ENCODE data around the gene LINGO3. TPM values are rescaled to one million over a fixed set of nuclear protein-coding genes. Genes with fewer than 3 reads are reported as not detected.
A peak's percentile ranks its signal among the peaks of the same experiment; 100 is the strongest.
"Not testable (repeated sequence)": the region's sequence is repeated elsewhere in the genome, so short reads cannot be mapped to it uniquely, and the experiment has no call there.

Gene LINGO3
- total RNA-seq, 2 donors from 2014 or later: 0.20 to 0.21 TPM

DNA sequence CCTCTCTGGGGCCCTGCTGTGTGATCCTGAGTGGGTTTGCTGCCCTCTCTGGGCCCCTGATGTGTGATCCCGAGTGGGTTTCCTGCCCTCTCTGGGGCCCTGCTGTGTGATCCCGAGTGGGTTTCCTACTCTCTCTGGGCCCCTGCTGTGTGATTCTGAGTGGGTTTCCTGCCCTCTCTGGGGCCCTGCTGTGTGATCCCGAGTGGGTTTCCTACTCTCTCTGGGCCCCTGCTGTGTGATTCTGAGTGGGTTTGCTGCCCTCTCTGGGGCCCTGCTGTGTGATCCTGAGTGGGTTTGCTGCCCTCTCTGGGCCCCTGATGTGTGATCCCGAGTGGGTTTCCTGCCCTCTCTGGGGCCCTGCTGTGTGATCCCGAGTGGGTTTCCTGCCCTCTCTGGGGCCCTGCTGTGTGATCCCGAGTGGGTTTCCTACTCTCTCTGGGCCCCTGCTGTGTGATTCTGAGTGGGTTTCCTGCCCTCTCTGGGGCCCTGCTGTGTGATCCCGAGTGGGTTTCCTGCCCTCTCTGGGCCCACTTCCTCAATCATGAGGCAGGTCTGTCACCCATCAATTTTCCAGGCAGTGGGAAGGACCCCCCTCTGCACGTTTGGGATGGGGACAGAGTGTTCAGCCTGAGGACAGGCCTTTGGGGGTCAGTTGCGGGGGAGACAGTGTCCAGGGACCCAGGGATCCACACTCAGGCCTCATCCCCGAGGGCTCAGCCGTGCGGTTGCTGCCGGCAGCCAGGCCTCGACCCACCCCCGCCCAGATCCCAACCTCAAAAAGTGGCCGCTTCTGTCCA, 26.5 kb downstream of the LINGO3 start:
- DNase-seq (ENCODE audit: low spot score): peak; percentile 59
- H3K9me3 Mint-ChIP-seq, H3K36me3 Mint-ChIP-seq, H3K27me3 Mint-ChIP-seq: not testable (repeated sequence)
- Mint-ChIP-seq H3K27ac (peak overlapping the region; percentile 66 to 92), H3K4me3 (peak overlapping the region; percentile 76), H3K4me1 (ENCODE audit: low read depth in 2 of 2) (peaks cover 11 to 22% of the 10 kb centered on the region in 2 donors)
- peak; percentile 44 to 60 for ATAC-seq

DNA sequence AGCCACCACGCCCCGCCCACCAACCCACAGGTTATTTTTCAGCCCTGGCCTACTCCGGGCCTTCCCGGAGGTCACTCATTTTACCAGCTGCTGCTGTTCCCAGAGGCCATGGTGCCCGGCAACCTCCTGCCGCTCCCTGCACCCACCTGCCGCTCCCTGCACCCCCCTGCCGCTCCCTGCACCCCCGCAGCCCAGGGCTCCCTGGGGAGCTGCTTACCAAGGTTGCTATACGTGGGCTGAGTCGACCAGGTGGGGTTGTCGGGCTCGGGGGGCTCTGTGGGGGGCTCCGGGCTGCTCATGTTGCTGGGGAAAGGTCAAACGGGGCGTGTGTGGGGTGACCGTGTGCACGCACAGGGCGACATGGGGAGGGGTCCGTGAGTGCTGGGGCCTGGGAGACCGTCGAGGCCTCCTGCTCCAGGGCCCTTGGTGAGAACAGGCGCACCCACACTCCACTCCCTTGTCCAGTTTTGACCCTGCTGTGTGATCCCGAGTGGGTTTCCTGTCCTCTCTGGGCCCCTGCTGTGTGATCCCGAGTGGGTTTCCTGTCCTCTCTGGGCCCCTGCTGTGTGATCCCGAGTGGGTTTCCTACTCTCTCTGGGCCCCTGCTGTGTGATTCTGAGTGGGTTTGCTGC, 27.2 kb downstream of the LINGO3 start:
- H3K4me1 Mint-ChIP-seq (ENCODE audit: low read depth in 2 of 2): peaks cover 11 to 22% of the 10 kb centered on the region in 2 donors
- H3K27ac Mint-ChIP-seq: no peak overlapping the region
- no peak overlapping the region for H3K4me3 Mint-ChIP-seq
- no peaks in the 10 kb centered on the region for H3K9me3 Mint-ChIP-seq
- H3K27me3 Mint-ChIP-seq: no peaks in the 10 kb centered on the region
- ATAC-seq (no peak), DNase-seq (ENCODE audit: low spot score) (no peak)
- H3K36me3 Mint-ChIP-seq: no peaks in the 10 kb centered on the region

DNA sequence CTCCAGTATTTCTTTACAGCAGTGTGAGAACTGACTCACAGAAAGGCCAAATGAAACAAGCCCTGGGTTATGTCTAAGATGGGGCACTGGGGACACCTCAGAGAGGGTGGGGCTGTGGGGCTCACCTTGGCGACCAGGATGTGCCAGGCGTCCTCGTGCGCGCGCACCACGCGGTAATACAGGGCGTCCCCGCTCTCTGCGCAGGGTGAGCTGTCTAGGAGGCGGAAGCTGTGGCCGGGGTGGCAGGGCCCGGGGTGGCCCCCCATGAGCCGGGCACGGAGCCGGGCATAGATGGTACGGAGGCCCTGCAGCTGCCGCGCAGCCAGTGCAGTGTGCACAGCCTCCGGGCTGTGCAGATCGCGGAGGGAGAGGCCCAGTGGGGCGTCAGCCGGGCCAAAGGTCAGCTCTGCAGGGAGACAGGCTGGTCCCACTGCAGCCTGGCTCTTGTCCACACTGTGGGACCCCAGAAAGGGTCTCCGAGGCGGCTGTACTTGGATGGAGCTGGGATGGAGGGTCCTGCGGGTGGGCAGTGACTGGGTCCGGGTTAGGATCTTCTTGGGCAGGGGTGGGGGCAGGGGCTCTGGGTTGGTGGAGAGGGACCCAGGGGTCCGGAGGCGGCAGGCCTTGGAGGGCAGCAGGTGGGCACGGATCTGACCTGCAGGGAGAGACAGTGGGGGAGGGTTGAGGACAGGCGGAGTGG, 29.3 kb downstream of the LINGO3 start:
- Mint-ChIP-seq H3K4me1 (ENCODE audit: low read depth in 2 of 2) (peaks cover 22 to 33% of the 10 kb centered on the region in 2 donors), H3K36me3 (peaks cover 6% of the 10 kb centered on the region), H3K27me3 (no peaks in the 10 kb centered on the region), H3K9me3 (no peaks in the 10 kb centered on the region), H3K27ac (peak overlapping the region in 1 of 2 donors; percentile 21), H3K4me3 (no peak overlapping the region)
- peak; percentile 59 for DNase-seq (ENCODE audit: low spot score)
- no peak for ATAC-seq

DNA sequence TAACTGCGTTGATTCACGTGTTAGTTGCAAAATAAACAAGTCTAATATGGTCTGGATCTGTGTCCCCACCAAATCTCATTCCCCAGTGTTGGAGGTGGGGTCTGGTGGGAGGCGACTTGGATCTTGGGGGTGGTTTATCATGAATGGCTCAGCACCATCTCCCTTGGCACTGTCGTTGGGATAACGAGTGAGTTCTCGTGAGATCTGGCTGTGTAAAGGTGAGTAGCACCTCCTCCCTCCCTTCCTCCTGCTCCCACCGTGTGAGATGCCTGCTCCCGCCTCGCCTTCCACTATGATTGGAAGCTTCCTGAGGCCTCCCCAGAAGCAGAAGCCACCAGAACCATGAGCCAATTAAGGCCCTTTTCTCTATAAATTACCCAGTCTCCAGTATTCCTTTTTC, 30.8 kb downstream of the LINGO3 start:
- peaks cover 6% of the 10 kb centered on the region for H3K36me3 Mint-ChIP-seq
- no peaks in the 10 kb centered on the region for H3K27me3 Mint-ChIP-seq
- ATAC-seq: no peak
- H3K4me3 Mint-ChIP-seq: no peak overlapping the region
- no peaks in the 10 kb centered on the region for H3K9me3 Mint-ChIP-seq
- DNase-seq (ENCODE audit: low spot score): no peak
- H3K4me1 Mint-ChIP-seq (ENCODE audit: low read depth in 2 of 2): peaks cover 19 to 32% of the 10 kb centered on the region in 2 donors
- peak overlapping the region in 1 of 2 donors; percentile 64 for H3K27ac Mint-ChIP-seq

DNA sequence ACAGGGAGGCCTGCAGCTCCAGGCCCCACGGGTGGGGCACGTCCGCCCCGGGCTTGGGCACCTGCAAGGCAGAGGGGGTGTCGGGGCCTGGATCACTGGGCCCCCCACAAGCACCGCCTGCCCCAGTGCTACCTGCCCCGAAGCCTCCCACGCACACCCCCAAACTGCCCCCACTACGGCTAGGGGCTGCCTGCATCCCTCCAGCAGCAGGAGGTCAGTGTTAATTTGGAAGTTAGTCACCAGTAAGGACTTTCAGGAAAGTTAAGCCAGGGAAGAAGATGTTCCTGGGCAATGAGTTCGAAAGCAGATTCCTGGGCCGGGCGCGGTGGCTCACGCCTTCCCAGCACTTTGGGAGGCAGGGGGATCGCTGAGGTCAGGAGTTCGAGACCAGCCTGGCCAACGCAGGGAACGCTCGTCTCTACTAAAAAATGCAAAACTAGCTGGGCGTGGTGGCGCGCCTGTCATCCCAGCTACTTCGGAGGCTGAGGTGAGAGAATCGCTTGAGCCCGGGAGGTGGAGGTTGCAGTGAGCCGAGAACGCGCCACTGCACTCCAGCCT, 31.4 kb downstream of the LINGO3 start:
- Mint-ChIP-seq H3K9me3 (no peaks in the 10 kb centered on the region), H3K4me1 (ENCODE audit: low read depth in 2 of 2) (peaks cover 20 to 33% of the 10 kb centered on the region in 2 donors), H3K36me3 (peaks cover 11% of the 10 kb centered on the region), H3K27me3 (no peaks in the 10 kb centered on the region), H3K4me3 (no peak overlapping the region), H3K27ac (peak overlapping the region in 1 of 2 donors; percentile 64)
- peak; percentile 59 for DNase-seq (ENCODE audit: low spot score)
- no peak for ATAC-seq

- Mint-ChIP-seq H3K27me3 (no peaks in the 10 kb centered on the region), H3K4me1 (ENCODE audit: low read depth in 2 of 2) (peaks cover 21 to 35% of the 10 kb centered on the region in 2 donors), H3K36me3 (peaks cover 12% of the 10 kb centered on the region), H3K27ac (no peak overlapping the region), H3K4me3 (no peak overlapping the region), H3K9me3 (no peaks in the 10 kb centered on the region)
- ATAC-seq (no peak), DNase-seq (ENCODE audit: low spot score) (no peak)
Measured at GRCh38 chr19:2275588-2276428, 32.1 kb downstream of the LINGO3 start.

GRCh38 chr19:2274931-2275535, 32.9 kb downstream of the LINGO3 start:
- no peaks in the 10 kb centered on the region for H3K9me3 Mint-ChIP-seq
- H3K4me3 Mint-ChIP-seq: no peak overlapping the region
- DNase-seq (ENCODE audit: low spot score) (no peak), ATAC-seq (no peak)
- no peaks in the 10 kb centered on the region for H3K27me3 Mint-ChIP-seq
- peak overlapping the region in 1 of 2 donors; percentile 90 for H3K27ac Mint-ChIP-seq
- H3K36me3 Mint-ChIP-seq: peaks cover 12% of the 10 kb centered on the region
- peaks cover 21 to 35% of the 10 kb centered on the region in 2 donors for H3K4me1 Mint-ChIP-seq (ENCODE audit: low read depth in 2 of 2)

- Mint-ChIP-seq H3K4me3 (peak overlapping the region; percentile 94), H3K9me3 (no peaks in the 10 kb centered on the region), H3K27me3 (no peaks in the 10 kb centered on the region), H3K36me3 (peaks cover 12% of the 10 kb centered on the region), H3K4me1 (ENCODE audit: low read depth in 2 of 2) (peaks cover 21 to 35% of the 10 kb centered on the region in 2 donors), H3K27ac (peak overlapping the region; percentile 61 to 90)
- ATAC-seq (no peak), DNase-seq (ENCODE audit: low spot score) (no peak)
Measured at GRCh38 chr19:2274185-2274711, 33.7 kb downstream of the LINGO3 start.

DNA sequence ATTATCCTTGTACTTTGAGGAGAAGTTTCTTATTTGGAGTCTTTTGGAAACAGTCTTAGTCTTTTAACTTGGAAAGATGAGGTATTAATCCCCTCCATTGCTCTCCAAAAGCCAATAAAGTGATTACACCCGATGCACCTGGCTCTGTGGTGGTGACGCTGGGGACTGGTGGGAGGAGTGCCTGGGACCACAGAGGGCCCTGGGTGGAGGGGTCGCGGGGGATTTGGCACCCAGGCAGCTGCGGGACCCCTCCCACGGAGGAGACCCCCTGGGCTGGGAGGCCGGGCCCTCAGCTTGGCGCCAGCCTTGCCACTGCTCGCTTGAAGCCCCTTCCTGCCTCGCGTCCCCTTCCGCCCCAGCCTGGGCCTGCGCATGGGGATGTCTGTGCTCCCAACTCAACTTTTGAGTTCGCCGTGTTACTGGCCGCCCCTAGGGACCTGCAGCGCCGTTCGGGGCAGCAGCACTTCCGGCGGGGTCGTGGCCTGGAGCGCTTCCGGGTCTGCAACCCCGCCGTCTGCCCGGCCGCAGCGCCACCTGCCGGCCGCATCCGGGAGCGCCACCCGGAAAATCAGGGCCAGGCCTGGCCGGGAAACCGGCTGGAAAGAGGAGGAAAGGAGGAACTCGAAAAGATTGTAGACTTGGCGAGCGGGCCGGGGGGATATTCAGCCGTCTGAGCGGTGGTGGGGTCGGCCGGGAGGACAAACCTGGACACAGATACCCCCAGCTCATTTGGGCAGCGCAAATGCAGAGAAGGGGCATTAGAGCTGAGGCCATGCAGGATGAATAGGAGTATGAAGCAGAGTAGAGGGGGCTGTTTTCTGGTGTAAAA, 34.4 kb downstream of the LINGO3 start:
- H3K4me1 Mint-ChIP-seq (ENCODE audit: low read depth in 2 of 2): peaks cover 21 to 32% of the 10 kb centered on the region in 2 donors
- H3K27ac Mint-ChIP-seq: peak overlapping the region; percentile 61 to 90
- peaks cover 12% of the 10 kb centered on the region for H3K36me3 Mint-ChIP-seq
- ATAC-seq: peak; percentile 43 to 64
- no peaks in the 10 kb centered on the region for H3K9me3 Mint-ChIP-seq
- no peaks in the 10 kb centered on the region for H3K27me3 Mint-ChIP-seq
- peak overlapping the region; percentile 94 for H3K4me3 Mint-ChIP-seq
- DNase-seq (ENCODE audit: low spot score): peak; percentile 87

DNA sequence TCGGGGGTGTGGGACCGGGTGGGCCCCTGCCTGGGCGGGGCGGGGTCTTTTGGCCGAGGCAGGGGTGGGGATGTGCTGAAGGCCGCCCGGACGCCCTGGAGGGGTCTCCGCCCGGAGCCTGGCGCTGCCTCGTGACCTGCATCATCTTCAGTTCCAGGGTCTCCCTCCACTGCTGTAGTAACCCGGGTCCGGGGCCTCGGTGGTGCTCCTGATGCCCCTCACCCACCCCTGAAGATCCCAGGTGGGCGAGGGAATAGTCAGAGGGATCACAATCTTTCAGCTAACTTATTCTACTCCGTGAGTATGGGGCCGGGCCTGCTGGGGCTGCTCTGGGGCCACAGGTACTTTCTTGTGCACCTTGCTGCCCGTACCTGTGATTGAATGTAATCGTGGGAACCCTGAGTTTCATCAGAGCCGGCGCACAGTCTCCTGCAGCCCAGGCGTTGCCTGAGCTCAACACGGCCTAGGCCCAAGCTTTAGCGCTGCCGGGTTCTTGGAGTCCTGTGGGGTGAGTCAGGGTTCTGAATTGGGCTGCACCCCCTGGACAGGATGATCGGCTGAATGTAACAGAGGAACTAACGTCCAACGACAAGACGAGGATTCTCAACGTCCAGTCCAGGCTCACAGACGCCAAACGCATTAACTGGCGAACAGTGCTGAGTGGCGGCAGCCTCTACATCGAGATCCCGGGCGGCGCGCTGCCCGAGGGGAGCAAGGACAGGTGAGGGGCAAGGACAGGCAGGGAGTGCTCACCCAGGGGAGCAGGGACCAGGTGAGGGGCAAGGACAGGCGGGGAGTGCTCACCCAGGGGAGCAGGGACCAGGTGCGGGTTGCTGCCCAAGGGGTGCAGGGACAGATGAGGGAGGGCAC, 36.5 kb downstream of the LINGO3 start:
- peaks cover 21 to 26% of the 10 kb centered on the region in 2 donors for H3K4me1 Mint-ChIP-seq (ENCODE audit: low read depth in 2 of 2)

More for the DNA sequence above, 36.5 kb downstream of the LINGO3 start:
- ATAC-seq (no peak), DNase-seq (ENCODE audit: low spot score) (peak; percentile 60)
- peak overlapping the region; percentile 94 for H3K4me3 Mint-ChIP-seq
- H3K9me3 Mint-ChIP-seq: no peaks in the 10 kb centered on the region
- peak overlapping the region; percentile 87 to 90 for H3K27ac Mint-ChIP-seq
- H3K36me3 Mint-ChIP-seq: peaks cover 12% of the 10 kb centered on the region
- H3K27me3 Mint-ChIP-seq: no peaks in the 10 kb centered on the region

Measured in natural killer cell treated with Interleukin-12 subunit alpha and Interleukin-12 subunit beta and Interleukin-15 and Interleukin-18, amount 100 ng/mL, for 72 hours (primary cell).